Measurements from ENCODE around the gene BBOF1.
"Not testable (repeated sequence)": the region's sequence is repeated elsewhere in the genome, so short reads cannot be mapped to it uniquely, and the experiment has no call there.

- not testable (repeated sequence) for TF ChIP-seq POLR2AphosphoS5 (IDR thresholded peaks at IDR 0.05; ENCODE audit: low read depth, low read length); CTCF (IDR thresholded peaks at IDR 0.05 in 2 of 3, conservative IDR thresholded peaks at IDR 0.05 in 1 of 3; ENCODE audit: borderline replicate concordance in 1 of 3, insufficient read depth in 1 of 3, low read depth in 2 of 3, low read length in 2 of 3); POLR2A (IDR thresholded peaks at IDR 0.05; ENCODE audit: borderline replicate concordance, extremely low read depth, insufficient read depth, insufficient read length)
Measured at GRCh38 chr14:73988656-73989055, 30.5 kb upstream of the BBOF1 start.
